Mucosa of rectum (tissue), 2 donors: Measurements from ENCODE around the gene ANKLE2.
A peak's percentile ranks its signal among the peaks of the same experiment; 100 is the strongest.

Experiments used
- H3K27ac ChIP-seq, 2 donors: one replicate each; pipeline ENCODE4 v1.7.0; 2013; ENCODE audit warnings: inconsistent platforms in 2 of 2, low read depth in 2 of 2, low read length in 2 of 2
- H3K27me3 ChIP-seq, 2 donors: one replicate each; pipeline ENCODE4 v1.7.0; 2013; ENCODE audit warnings: low read length in 2 of 2; ENCODE audit not compliant: control insufficient read depth in 2 of 2, insufficient read depth in 2 of 2
- H3K36me3 ChIP-seq, 2 donors: one replicate each; pipeline ENCODE4 v1.7.0; 2013; ENCODE audit warnings: low read length in 2 of 2; ENCODE audit not compliant: control insufficient read depth in 2 of 2, insufficient read depth in 2 of 2
- H3K4me1 ChIP-seq, 2 donors: one replicate each; pipeline ENCODE4 v1.7.0; 2013; ENCODE audit warnings: low read length in 2 of 2, mild to moderate bottlenecking in 1 of 2; ENCODE audit not compliant: control insufficient read depth in 2 of 2, insufficient read depth in 2 of 2
- H3K4me3 ChIP-seq, 2 donors: one replicate each; pipeline ENCODE4 v1.7.0; 2013; ENCODE audit warnings: low read length in 2 of 2
- H3K9ac ChIP-seq, 2 donors: one replicate each; pipeline ENCODE4 v1.7.0; 2013; ENCODE audit warnings: low read length in 2 of 2, low read depth in 1 of 2, mild to moderate bottlenecking in 1 of 2
- H3K9me3 ChIP-seq, 2 donors: one replicate each; pipeline ENCODE4 v1.7.0; 2013; ENCODE audit warnings: low read length in 2 of 2; ENCODE audit not compliant: control insufficient read depth in 2 of 2
- donor health status: healthy.
- donor health status: Normal muscosa, but diverticular disease.

Gene ANKLE2

DNA sequence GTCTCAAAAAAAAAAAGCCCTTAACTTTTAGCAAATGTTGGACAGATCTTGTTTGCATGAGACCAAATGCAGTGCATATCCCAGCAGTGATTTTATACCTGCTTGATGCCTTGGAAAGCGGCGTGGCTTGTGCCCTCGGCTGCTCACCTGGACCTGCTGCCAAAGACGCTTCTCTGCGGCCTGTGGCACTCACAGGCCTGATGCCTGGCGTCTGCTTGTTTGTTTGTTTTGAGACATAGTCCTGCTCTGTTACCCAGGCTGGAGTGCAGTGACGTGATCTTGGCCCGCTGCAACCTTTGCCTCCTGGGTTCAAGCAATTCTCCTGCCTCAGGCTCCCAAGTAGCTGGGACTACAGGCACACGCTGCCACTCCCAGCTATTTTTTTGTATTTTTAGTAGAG lies 45.8 kb downstream of the ANKLE2 start:
- H3K9ac ChIP-seq: no peak overlapping the region
- H3K9me3 ChIP-seq: no peaks in the 10 kb centered on the region
- peaks cover 7% of the 10 kb centered on the region in 2 donors for H3K4me1 ChIP-seq
- H3K36me3 ChIP-seq: peaks cover 30 to 34% of the 10 kb centered on the region in 2 donors
- H3K4me3 ChIP-seq: no peak overlapping the region
- no peak overlapping the region for H3K27ac ChIP-seq
- H3K27me3 ChIP-seq: no peaks in the 10 kb centered on the region

DNA sequence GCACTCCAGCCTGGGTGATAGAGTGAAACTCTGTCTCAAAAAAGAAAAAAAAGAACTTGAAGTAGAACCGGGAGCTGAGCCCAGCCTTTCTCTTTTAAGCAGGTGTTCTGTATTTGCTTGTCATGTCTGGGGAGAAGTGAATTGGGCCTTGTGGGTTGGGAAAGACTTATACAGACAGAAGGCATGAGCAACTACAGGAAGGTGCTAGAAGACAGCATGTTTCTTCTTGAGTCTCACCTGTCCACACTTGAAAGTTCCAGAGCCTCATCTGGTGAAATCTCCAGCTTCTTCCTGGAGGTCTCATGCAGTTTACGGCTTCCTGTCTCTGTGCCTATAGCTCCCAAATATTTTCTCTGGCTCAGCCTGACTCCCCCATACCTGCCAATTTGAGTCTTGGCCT lies 48.5 kb downstream of the ANKLE2 start:
- H3K9ac ChIP-seq: no peak overlapping the region
- H3K27me3 ChIP-seq: no peaks in the 10 kb centered on the region
- H3K27ac ChIP-seq: no peak overlapping the region
- no peaks in the 10 kb centered on the region for H3K9me3 ChIP-seq
- no peak overlapping the region for H3K4me3 ChIP-seq
- H3K36me3 ChIP-seq: peaks cover 12 to 15% of the 10 kb centered on the region in 2 donors
- peaks cover 7 to 13% of the 10 kb centered on the region in 2 donors for H3K4me1 ChIP-seq

DNA sequence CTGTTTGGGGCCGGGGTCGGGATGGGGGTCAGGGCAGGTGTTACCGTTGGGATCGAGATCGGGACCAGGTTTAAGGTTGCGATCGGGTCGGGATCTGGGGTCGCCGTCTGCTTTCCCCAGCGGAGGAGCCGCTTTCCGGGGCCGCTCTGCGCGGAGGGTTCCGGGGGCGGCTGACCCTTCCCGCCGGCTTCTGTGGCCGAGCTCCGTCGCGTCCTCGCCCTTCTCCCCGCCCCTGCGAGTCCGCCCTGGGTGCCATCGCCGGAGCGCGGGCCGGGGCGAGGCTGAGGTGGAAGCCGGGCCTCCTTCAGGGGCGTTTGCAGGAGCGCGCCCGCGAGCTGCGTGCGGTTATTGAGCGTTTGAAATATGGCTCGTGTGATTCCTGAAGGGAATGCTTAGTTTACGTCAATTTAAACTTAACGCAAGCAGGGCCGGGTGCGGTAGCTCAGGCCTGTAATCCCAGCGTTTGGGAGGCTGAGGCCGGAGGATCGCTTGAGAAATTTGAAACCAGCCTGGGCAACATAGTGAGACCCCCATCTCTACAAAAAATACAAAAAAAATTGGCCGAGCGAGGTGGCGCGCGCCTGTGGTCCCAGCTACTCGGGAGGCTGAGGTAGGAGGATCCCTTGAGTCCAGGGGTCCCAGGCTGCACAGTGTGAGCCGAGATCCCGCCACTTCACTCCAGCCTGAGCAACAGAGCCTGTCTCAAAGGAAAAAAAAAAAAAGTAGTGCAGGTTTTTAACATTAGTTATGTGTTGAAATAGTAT lies 50.4 kb downstream of the ANKLE2 start:
- Histone ChIP-seq H3K27ac (peak overlapping the region; percentile 15 to 89), H3K4me3 (peak overlapping the region; percentile 67 to 88), H3K9me3 (no peaks in the 10 kb centered on the region), H3K4me1 (peaks cover 7 to 13% of the 10 kb centered on the region in 2 donors), H3K27me3 (no peaks in the 10 kb centered on the region), H3K36me3 (peaks cover 6 to 8% of the 10 kb centered on the region in 2 donors), H3K9ac (peak overlapping the region; percentile 65 to 77)

DNA sequence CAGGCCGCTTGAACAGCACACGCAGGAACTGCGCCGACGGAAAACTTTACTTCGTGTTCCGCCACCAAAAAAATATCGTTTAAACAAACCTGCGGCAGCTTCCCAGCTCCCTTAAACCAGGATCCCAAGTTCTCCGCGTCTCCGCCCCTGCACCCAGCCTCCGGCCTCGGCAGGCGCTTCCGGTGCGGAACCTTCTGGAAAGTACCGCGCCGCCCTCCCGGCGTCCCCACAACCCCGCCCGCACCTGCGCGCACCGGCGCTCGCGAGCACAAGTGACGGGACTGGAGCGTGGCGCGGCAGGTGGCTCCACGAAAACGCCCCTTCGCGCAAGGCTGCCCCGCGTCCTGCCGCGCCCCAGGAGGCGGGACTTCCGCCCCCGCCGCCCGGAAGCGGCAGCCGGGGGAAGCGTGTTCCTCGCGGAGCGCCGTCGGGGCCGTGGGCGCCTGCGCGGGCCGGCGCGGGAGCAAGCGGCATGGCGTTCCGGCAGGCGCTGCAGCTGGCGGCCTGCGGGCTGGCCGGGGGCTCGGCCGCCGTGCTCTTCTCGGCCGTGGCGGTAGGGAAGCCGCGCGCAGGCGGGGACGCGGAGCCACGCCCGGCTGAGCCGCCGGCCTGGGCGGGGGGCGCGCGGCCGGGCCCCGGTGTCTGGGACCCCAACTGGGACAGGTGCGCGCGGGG lies 51.1 kb downstream of the ANKLE2 start, which contains the start of gene PGAM5:
Gene PGAM5, plus strand, starts transcription at position 438 of the 675 bp plus-strand sequence. Its CDS starts 35 bp downstream, at position 473.
- Histone ChIP-seq H3K27me3 (no peaks in the 10 kb centered on the region), H3K9me3 (no peaks in the 10 kb centered on the region), H3K36me3 (peaks cover 5 to 6% of the 10 kb centered on the region in 2 donors), H3K4me3 (peak within 1 kb of the TSS; percentile 67 to 88), H3K9ac (peak within 1 kb of the TSS; percentile 77 to 86), H3K27ac (peak within 1 kb of the TSS; percentile 88 to 89), H3K4me1 (peaks cover 7 to 13% of the 10 kb centered on the region in 2 donors)

- H3K27me3 ChIP-seq: no peaks in the 10 kb centered on the region
- H3K4me3 ChIP-seq: peak overlapping the region; percentile 67 to 88
- H3K27ac ChIP-seq: peak overlapping the region; percentile 88 to 89
- H3K9ac ChIP-seq: peak overlapping the region; percentile 69 to 86
- H3K4me1 ChIP-seq: peaks cover 7 to 13% of the 10 kb centered on the region in 2 donors
- peaks cover 4 to 6% of the 10 kb centered on the region in 2 donors for H3K36me3 ChIP-seq
- H3K9me3 ChIP-seq: no peaks in the 10 kb centered on the region
Observed at GRCh38 chr12:132710043-132710404, 51.6 kb downstream of the ANKLE2 start.

DNA sequence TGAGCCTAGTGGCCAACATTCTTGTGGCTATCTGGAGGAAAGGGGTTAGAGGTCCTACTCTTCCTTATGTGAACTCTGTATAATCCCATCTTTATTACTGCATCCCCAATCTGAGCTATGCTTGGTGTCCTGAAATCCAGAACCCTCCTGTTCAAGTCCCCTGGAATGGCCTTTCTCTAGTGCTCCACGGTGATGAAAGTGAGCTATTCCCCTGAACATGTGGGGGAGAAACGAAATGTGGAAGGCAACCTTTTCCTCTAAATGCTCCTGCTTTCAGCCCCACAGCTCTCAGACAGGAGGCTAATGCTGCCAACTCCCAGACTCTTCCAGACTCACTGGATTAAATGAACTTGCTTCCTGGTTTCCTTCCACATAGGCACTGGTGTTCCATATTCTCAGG lies 53.5 kb downstream of the ANKLE2 start:
- no peaks in the 10 kb centered on the region for H3K9me3 ChIP-seq
- peaks cover 8% of the 10 kb centered on the region in 2 donors for H3K36me3 ChIP-seq
- no peak overlapping the region for H3K4me3 ChIP-seq
- H3K4me1 ChIP-seq: peaks cover 7 to 13% of the 10 kb centered on the region in 2 donors
- no peak overlapping the region for H3K27ac ChIP-seq
- no peak overlapping the region for H3K9ac ChIP-seq
- H3K27me3 ChIP-seq: no peaks in the 10 kb centered on the region

GRCh38 chr12:132707241-132707640 lies 54.4 kb downstream of the ANKLE2 start:
- Histone ChIP-seq H3K9me3 (no peaks in the 10 kb centered on the region), H3K4me1 (peaks cover 7 to 13% of the 10 kb centered on the region in 2 donors), H3K4me3 (no peak overlapping the region), H3K9ac (no peak overlapping the region), H3K36me3 (peaks cover 8 to 9% of the 10 kb centered on the region in 2 donors), H3K27ac (no peak overlapping the region), H3K27me3 (no peaks in the 10 kb centered on the region)

GRCh38 chr12:132703641-132704040 lies 58.0 kb downstream of the ANKLE2 start:
- H3K27ac ChIP-seq: no peak overlapping the region
- H3K4me1 ChIP-seq: no peaks in the 10 kb centered on the region
- H3K4me3 ChIP-seq: no peak overlapping the region
- no peaks in the 10 kb centered on the region for H3K9me3 ChIP-seq
- H3K9ac ChIP-seq: no peak overlapping the region
- H3K27me3 ChIP-seq: no peaks in the 10 kb centered on the region
- peaks cover 22% of the 10 kb centered on the region in 2 donors for H3K36me3 ChIP-seq

- Histone ChIP-seq H3K4me3 (no peak overlapping the region), H3K27ac (no peak overlapping the region), H3K4me1 (no peaks in the 10 kb centered on the region), H3K36me3 (peaks cover 25% of the 10 kb centered on the region in 2 donors), H3K27me3 (no peaks in the 10 kb centered on the region), H3K9me3 (no peaks in the 10 kb centered on the region), H3K9ac (no peak overlapping the region)
Observed at GRCh38 chr12:132702640-132703039, 59.0 kb downstream of the ANKLE2 start.

DNA sequence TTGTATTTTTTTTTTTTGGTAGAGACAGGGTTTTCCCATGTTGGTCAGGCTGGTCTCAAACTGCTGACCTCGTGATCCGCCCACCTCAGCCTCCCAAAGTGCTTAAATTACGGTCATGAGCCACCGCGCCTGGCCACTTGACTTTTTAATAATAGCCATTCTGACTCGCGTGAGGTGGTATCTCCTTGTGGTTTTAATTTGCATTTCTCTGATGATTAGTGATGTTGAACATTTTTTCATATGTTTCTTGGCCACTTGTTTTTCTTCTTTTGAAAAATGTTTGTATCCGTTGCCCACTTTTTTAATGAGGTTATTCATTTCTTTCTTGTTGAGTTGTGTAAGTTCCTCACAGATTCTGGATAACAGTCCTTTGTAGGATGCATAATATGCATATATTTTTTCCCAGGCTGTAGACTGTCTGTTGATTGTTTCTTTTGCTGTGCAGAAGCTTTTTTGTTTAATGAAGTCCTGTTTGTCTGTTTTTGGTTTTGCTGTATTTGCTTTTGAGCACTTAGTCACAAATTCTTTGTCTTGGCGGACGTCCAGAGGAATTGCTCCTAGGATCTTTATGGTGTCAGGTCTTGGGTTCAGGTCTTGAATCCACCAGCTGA lies 61.3 kb downstream of the ANKLE2 start:
- H3K4me3 ChIP-seq: no peak overlapping the region
- no peak overlapping the region for H3K27ac ChIP-seq
- no peaks in the 10 kb centered on the region for H3K4me1 ChIP-seq
- H3K9me3 ChIP-seq: no peaks in the 10 kb centered on the region
- peaks cover 27 to 40% of the 10 kb centered on the region in 2 donors for H3K36me3 ChIP-seq
- no peaks in the 10 kb centered on the region for H3K27me3 ChIP-seq
- H3K9ac ChIP-seq: no peak overlapping the region
